Measurements from ENCODE around the gene RGS21. TPM values are rescaled to one million over a fixed set of nuclear protein-coding genes. Genes with fewer than 3 reads are reported as not detected.
"Not testable (repeated sequence)": the region's sequence is repeated elsewhere in the genome, so short reads cannot be mapped to it uniquely, and the experiment has no call there.

The RGS21 gene
- total RNA-seq (not detected), polyA plus RNA-seq (not detected)
- long read RNA-seq, donor 1, result 0 reads
- long read RNA-seq, donor 2, result 0 reads
- long read RNA-seq, donor 3, result 0 reads
- long read RNA-seq, donor 4, result 0 reads

- DNase-seq (no peak), ATAC-seq (no peak)
- Histone ChIP-seq H3K9me3 (ENCODE audit: control insufficient read depth, low read length) (no peaks in the 10 kb centered on the region), H3K4me1 (ENCODE audit: control insufficient read depth, insufficient read depth, low read length) (no peaks in the 10 kb centered on the region), H3K4me3 (ENCODE audit: low read length) (no peak within 1 kb of the TSS), H3K27ac (ENCODE audit: low read length) (no peak within 1 kb of the TSS), H3K27me3 (ENCODE audit: control insufficient read depth, insufficient read depth) (no peaks in the 10 kb centered on the region)
- intact Hi-C loops (cut with DNase I), result no loop called here
- 30% methylated on average over 2 of the region's 2 CpGs for WGBS
These were observed at the start of gene RGS21 for GRCh38 chr1:192316942-192317450. Gene RGS21, plus strand, starts transcription at chr1:192316992. Its CDS starts 26,045 bp downstream, at chr1:192343037.

GRCh38 chr1:192268468-192269052 lies 48.2 kb upstream of the RGS21 start:
- no peak for ATAC-seq
- no peaks in the 10 kb centered on the region for H3K9me3 ChIP-seq (ENCODE audit: control insufficient read depth, low read length)
- no peak overlapping the region for H3K27ac ChIP-seq (ENCODE audit: low read length)
- no peaks in the 10 kb centered on the region for H3K27me3 ChIP-seq (ENCODE audit: control insufficient read depth, insufficient read depth)
- 89% methylated on average over 6 of the region's 6 CpGs for WGBS
- H3K4me3 ChIP-seq (ENCODE audit: low read length), result no peak overlapping the region
- no peak for DNase-seq
- intact Hi-C loops (cut with DNase I), result no loop called here
- no peaks in the 10 kb centered on the region for H3K4me1 ChIP-seq (ENCODE audit: control insufficient read depth, insufficient read depth, low read length)

- ATAC-seq, result no peak
- H3K4me1 ChIP-seq (ENCODE audit: control insufficient read depth, insufficient read depth, low read length), result no peaks in the 10 kb centered on the region
- intact Hi-C loops (cut with DNase I), result no loop called here
- H3K9me3 ChIP-seq (ENCODE audit: control insufficient read depth, low read length), result no peaks in the 10 kb centered on the region
- no peaks in the 10 kb centered on the region for H3K27me3 ChIP-seq (ENCODE audit: control insufficient read depth, insufficient read depth)
- no peak overlapping the region for H3K27ac ChIP-seq (ENCODE audit: low read length)
- DNase-seq, result no peak
- WGBS, result 76% methylated on average over 1 of the region's 1 CpG
- H3K4me3 ChIP-seq (ENCODE audit: low read length), result no peak overlapping the region
These were observed 46.4 kb upstream of the RGS21 start for GRCh38 chr1:192270398-192270797.

DNA sequence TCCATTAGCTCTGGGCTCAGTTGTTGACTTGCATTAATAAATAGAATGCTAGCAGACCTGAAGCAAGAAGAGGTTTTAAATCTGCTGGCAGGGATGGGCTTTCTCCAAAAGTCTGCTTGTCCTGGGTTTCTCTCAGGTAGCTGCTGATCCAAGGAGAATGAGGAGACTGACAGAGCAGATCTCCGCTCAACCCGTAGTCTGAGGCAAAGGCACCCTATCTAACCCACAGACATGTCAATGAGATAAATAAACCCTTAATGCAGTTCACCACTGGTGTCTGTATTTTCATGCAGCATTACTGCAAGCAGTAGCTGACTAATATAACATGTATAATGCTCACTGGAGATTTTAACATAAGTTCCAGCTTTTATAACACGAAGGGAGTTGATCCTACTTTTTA lies 44.1 kb upstream of the RGS21 start:
- 63% methylated on average over 3 of the region's 3 CpGs for WGBS
- Histone ChIP-seq H3K27me3 (ENCODE audit: control insufficient read depth, insufficient read depth) (no peaks in the 10 kb centered on the region), H3K4me1 (ENCODE audit: control insufficient read depth, insufficient read depth, low read length) (no peaks in the 10 kb centered on the region), H3K9me3 (ENCODE audit: control insufficient read depth, low read length) (no peaks in the 10 kb centered on the region), H3K4me3 (ENCODE audit: low read length) (no peak overlapping the region), H3K27ac (ENCODE audit: low read length) (no peak overlapping the region)
- ATAC-seq (no peak), DNase-seq (no peak)
- intact Hi-C loops (cut with DNase I), result no loop called here

- intact Hi-C loops (cut with DNase I), result no loop called here
- Histone ChIP-seq H3K4me3 (ENCODE audit: low read length) (no peak overlapping the region), H3K4me1 (ENCODE audit: control insufficient read depth, insufficient read depth, low read length) (no peaks in the 10 kb centered on the region), H3K9me3 (ENCODE audit: control insufficient read depth, low read length) (no peaks in the 10 kb centered on the region), H3K27ac (ENCODE audit: low read length) (no peak overlapping the region), H3K27me3 (ENCODE audit: control insufficient read depth, insufficient read depth) (no peaks in the 10 kb centered on the region)
- 70% methylated on average over 3 of the region's 3 CpGs for WGBS
- ATAC-seq (no peak), DNase-seq (no peak)
These were observed 42.2 kb upstream of the RGS21 start for GRCh38 chr1:192274588-192274987.

- Histone ChIP-seq H3K4me3 (ENCODE audit: low read length) (no peak overlapping the region), H3K4me1 (ENCODE audit: control insufficient read depth, insufficient read depth, low read length) (no peaks in the 10 kb centered on the region), H3K27ac (ENCODE audit: low read length) (no peak overlapping the region), H3K9me3 (ENCODE audit: control insufficient read depth, low read length) (no peaks in the 10 kb centered on the region), H3K27me3 (ENCODE audit: control insufficient read depth, insufficient read depth) (no peaks in the 10 kb centered on the region)
- 49% methylated on average over 1 of the region's 1 CpG for WGBS
- intact Hi-C loops (cut with DNase I), result no loop called here
- ATAC-seq, result no peak
- DNase-seq, result no peak
These were observed 39.2 kb upstream of the RGS21 start for GRCh38 chr1:192277635-192278034.

DNA sequence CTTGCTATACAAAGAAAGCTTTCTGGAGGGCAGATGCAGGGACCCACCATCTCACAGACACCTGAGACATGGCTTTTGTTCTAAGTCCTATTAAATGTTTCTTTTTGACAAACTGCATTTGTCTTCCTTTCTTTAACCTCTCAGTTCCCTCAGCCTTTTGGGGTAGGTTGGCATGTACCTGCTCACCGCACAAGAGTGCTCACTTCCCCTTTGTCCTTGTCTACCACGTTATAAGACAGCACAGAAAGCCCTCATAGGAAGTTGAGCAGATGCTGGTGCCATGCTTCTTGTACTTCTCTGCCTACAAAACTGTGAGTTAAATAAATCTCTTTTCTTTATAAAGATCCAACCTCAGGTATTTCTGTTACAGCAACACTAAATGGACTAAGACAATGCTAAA lies 31.9 kb upstream of the RGS21 start:
- ATAC-seq, result no peak
- H3K4me3 ChIP-seq (ENCODE audit: low read length), result no peak overlapping the region
- no peaks in the 10 kb centered on the region for H3K27me3 ChIP-seq (ENCODE audit: control insufficient read depth, insufficient read depth)
- intact Hi-C loops (cut with DNase I), result no loop called here
- WGBS, result 77% methylated on average over 2 of the region's 2 CpGs
- H3K9me3 ChIP-seq (ENCODE audit: control insufficient read depth, low read length), result no peaks in the 10 kb centered on the region
- H3K4me1 ChIP-seq (ENCODE audit: control insufficient read depth, insufficient read depth, low read length), result no peaks in the 10 kb centered on the region
- no peak overlapping the region for H3K27ac ChIP-seq (ENCODE audit: low read length)
- DNase-seq, result no peak

GRCh38 chr1:192303029-192303428 lies 13.8 kb upstream of the RGS21 start:
- intact Hi-C loops (cut with DNase I), result loop anchor here in 1 of 4 donors (10.0 kb wide), 1 partner anchor 308 kb away; no protein-coding TSS in a partner anchor
- no peak overlapping the region for H3K4me3 ChIP-seq (ENCODE audit: low read length)
- no peak for ATAC-seq
- DNase-seq, result no peak
- no peaks in the 10 kb centered on the region for H3K9me3 ChIP-seq (ENCODE audit: control insufficient read depth, low read length)
- no peak overlapping the region for H3K27ac ChIP-seq (ENCODE audit: low read length)
- no peaks in the 10 kb centered on the region for H3K4me1 ChIP-seq (ENCODE audit: control insufficient read depth, insufficient read depth, low read length)
- WGBS, result 70% methylated on average over 1 of the region's 1 CpG
- no peaks in the 10 kb centered on the region for H3K27me3 ChIP-seq (ENCODE audit: control insufficient read depth, insufficient read depth)

- H3K9me3 ChIP-seq (ENCODE audit: control insufficient read depth, low read length), result not testable (repeated sequence)
These were observed 8.5 kb upstream of the RGS21 start for GRCh38 chr1:192308314-192308713.

DNA sequence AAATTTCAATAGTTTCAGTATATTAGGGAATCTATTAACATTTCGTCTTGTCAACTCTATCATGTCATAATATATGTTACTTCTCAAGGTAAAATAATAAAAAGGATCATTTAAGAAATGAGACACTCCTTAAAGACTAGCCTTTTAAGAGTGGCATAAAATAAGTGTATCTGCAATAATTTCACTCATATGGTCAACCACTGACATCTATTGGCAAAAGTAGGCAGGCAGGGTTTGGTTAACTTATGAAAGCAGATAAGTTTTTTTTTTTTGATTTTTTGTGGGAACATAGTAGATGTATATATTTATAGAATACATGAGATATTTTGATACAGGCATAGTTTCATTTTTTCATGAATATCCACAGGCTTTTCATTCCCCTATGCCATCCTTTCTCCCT lies 5.5 kb upstream of the RGS21 start:
- no peak overlapping the region for H3K4me3 ChIP-seq (ENCODE audit: low read length)
- no peak overlapping the region for H3K27ac ChIP-seq (ENCODE audit: low read length)
- H3K4me1 ChIP-seq (ENCODE audit: control insufficient read depth, insufficient read depth, low read length), result no peaks in the 10 kb centered on the region
- no peaks in the 10 kb centered on the region for H3K9me3 ChIP-seq (ENCODE audit: control insufficient read depth, low read length)
- no peaks in the 10 kb centered on the region for H3K27me3 ChIP-seq (ENCODE audit: control insufficient read depth, insufficient read depth)
- DNase-seq (no peak), ATAC-seq (no peak)
- 71% methylated on average over 1 of the region's 1 CpG for WGBS
- intact Hi-C loops (cut with DNase I), result no loop called here

More at GRCh38 chr1:192308314-192308713, 8.5 kb upstream of the RGS21 start:
- 92% methylated on average over 2 of the region's 2 CpGs for WGBS
- DNase-seq; H3K4me3 ChIP-seq (ENCODE audit: low read length); H3K27me3 ChIP-seq (ENCODE audit: control insufficient read depth, insufficient read depth); H3K4me1 ChIP-seq (ENCODE audit: control insufficient read depth, insufficient read depth, low read length); ATAC-seq; H3K27ac ChIP-seq (ENCODE audit: low read length): not testable (repeated sequence)
- intact Hi-C loops (cut with DNase I), result loop anchor here in 1 of 4 donors (10.0 kb wide), 1 partner anchor 314 kb away; no protein-coding TSS in a partner anchor

DNA sequence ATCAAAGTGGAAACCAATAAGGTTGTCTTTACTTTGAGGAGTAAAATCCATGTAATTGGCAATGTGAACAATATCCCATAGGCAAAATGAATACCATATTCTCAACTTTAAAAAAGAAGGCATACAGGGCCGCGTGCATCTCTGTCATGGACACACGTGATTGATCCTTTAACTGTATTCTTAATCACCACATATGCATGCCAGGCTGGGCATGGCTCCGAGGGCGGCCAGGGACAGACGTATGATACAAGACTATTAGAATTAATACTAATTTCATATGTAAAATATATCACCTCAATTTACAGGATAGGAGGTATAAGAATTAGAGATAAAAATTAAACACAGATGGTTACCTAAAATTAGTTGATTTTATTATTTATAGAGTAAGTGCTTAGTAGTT lies 11.2 kb downstream of the RGS21 start:
- ATAC-seq (no peak), DNase-seq (peak in 1 of 3 donors; percentile 4)
- Histone ChIP-seq H3K27ac (ENCODE audit: low read length) (no peak overlapping the region), H3K9me3 (ENCODE audit: control insufficient read depth, low read length) (no peaks in the 10 kb centered on the region), H3K27me3 (ENCODE audit: control insufficient read depth, insufficient read depth) (no peaks in the 10 kb centered on the region), H3K4me1 (ENCODE audit: control insufficient read depth, insufficient read depth, low read length) (no peaks in the 10 kb centered on the region), H3K4me3 (ENCODE audit: low read length) (no peak overlapping the region)
- intact Hi-C loops (cut with DNase I), result no loop called here
- WGBS, result 94% methylated on average over 6 of the region's 6 CpGs

Measured in right cardiac atrium (tissue), 5 donors.